SK-N-SH (cell line): ENCODE data around the gene OTOP3. TPM values are rescaled to one million over a fixed set of nuclear protein-coding genes. Genes with fewer than 3 reads are reported as not detected.

Experiments used
- CTCF ChIA-PET: fragments of 300-600, 350-600 bp; formaldehyde crosslinking; extraction: SDS; loops from one replicate; lab custom pipeline; 2021; lab: Yijun Ruan, JAX
- POLR2A ChIA-PET: fragments of 350-600 bp; sonication (Branson Sonifier 250); formaldehyde crosslinking; extraction: SDS; loops from one replicate; lab custom pipeline; 2020; ENCODE audit warnings: antibody characterized with exemption, inconsistent platforms; lab: Yijun Ruan, JAX
- DNase-seq: peaks from one replicate; pipeline ENCODE4 v3.0.0; 2012
- H2AFZ ChIP-seq: fragments of 200-600 bp; sonication (generic); 2 replicates; pipeline ENCODE4 v1.8.1; 2016; ENCODE audit warnings: antibody characterized with exemption, mild to moderate bottlenecking, low read depth
- H3F3A ChIP-seq: fragments of 200-600 bp; sonication (generic); replicated peaks from 2 replicates; pipeline ENCODE3; 2016; ENCODE audit warnings: antibody characterized with exemption, mild to moderate bottlenecking; ENCODE audit not compliant: insufficient read depth
- H3K27ac ChIP-seq, 2 experiments: fragments of 200-500 bp in 1 of 2; fragments of 200-600 bp in 1 of 2; sonication (Bioruptor generic) in 1 of 2; sonication (generic), shearing (Covaris generic) in 1 of 2; 2 replicates each; pipeline versions ENCODE4 v1.5.1 to v1.6.1; 2014 to 2016; ENCODE audit warnings: low read depth in 2 of 2, inconsistent platforms in 1 of 2, low read length in 1 of 2, mild to moderate bottlenecking in 1 of 2, mixed read lengths in 1 of 2
- H3K27me3 ChIP-seq: fragments of 200-600 bp; sonication (generic), shearing (Covaris generic); 2 replicates; pipeline ENCODE4 v1.6.1; 2016; ENCODE audit warnings: mixed run types; ENCODE audit not compliant: insufficient read depth
- H3K36me3 ChIP-seq, 2 experiments: fragments of 200-500 bp in 1 of 2; fragments of 200-600 bp in 1 of 2; sonication (Bioruptor generic) in 1 of 2; sonication (generic) in 1 of 2; replicated peaks in 1 of 2; 2 replicates each; pipeline versions ENCODE3 to v1.5.1; 2014 to 2016; ENCODE audit warnings: low read length in 1 of 2, mild to moderate bottlenecking in 1 of 2; ENCODE audit not compliant: insufficient read depth in 2 of 2, control insufficient read depth in 1 of 2
- H3K4me1 ChIP-seq, 2 experiments: fragments of 200-500 bp in 1 of 2; fragments of 200-600 bp in 1 of 2; sonication (Bioruptor generic) in 1 of 2; sonication (generic), shearing (Covaris generic) in 1 of 2; 2 replicates each; pipeline versions ENCODE4 v1.5.1 to v1.6.1; 2014 to 2016; ENCODE audit warnings: low read depth in 1 of 2, low read length in 1 of 2, mixed run types in 1 of 2; ENCODE audit not compliant: insufficient read depth in 2 of 2, control insufficient read depth in 1 of 2
- H3K4me2 ChIP-seq: fragments of 200-600 bp; sonication (generic), shearing (Covaris generic); 2 replicates; pipeline ENCODE4 v1.6.1; 2017; ENCODE audit warnings: mixed run types
- H3K4me3 ChIP-seq, 2 experiments: fragments of 200-500 bp in 1 of 2; fragments of 200-600 bp in 1 of 2; sonication (Bioruptor generic) in 1 of 2; sonication (generic), shearing (Covaris generic) in 1 of 2; 2 replicates each; pipeline versions ENCODE4 v1.5.1 to v1.8.1; 2014 to 2016; ENCODE audit warnings: low read depth in 2 of 2, inconsistent platforms in 1 of 2, low read length in 1 of 2, mild to moderate bottlenecking in 1 of 2, mixed read lengths in 1 of 2, moderate library complexity in 1 of 2
- H3K79me2 ChIP-seq: fragments of 200-600 bp; sonication (generic); 2 replicates; pipeline ENCODE4 v1.8.1; 2017; ENCODE audit warnings: mild to moderate bottlenecking; ENCODE audit not compliant: insufficient read depth
- H3K9ac ChIP-seq: fragments of 200-600 bp; sonication (generic); 2 replicates; pipeline ENCODE4 v1.6.1; 2017; ENCODE audit warnings: mixed run types
- H3K9me2 ChIP-seq: fragments of 200-600 bp; sonication (generic); 2 replicates; pipeline ENCODE4 v1.6.1; 2017; ENCODE audit warnings: mixed run types
- H3K9me3 ChIP-seq: fragments of 200-600 bp; sonication (generic); 2 replicates; pipeline ENCODE4 v1.6.1; 2017; ENCODE audit warnings: mixed run types, mild to moderate bottlenecking, moderate library complexity
- H4K20me1 ChIP-seq: fragments of 200-600 bp; sonication (generic); 2 replicates; pipeline ENCODE4 v1.6.1; 2017; ENCODE audit warnings: mild to moderate bottlenecking, mixed run types; ENCODE audit not compliant: insufficient read depth
- CHD2 ChIP-seq: fragments of 150-350 bp; IDR thresholded peaks from 2 replicates; pipeline ENCODE4 v1.6.1; 2018; ENCODE audit warnings: low read length; ENCODE audit not compliant: partially characterized antibody
- EZH2phosphoT487 ChIP-seq: fragments of 200-600 bp; sonication (generic); IDR thresholded peaks from 2 replicates; pipeline ENCODE4 v1.6.1; 2017; ENCODE audit warnings: low read depth, mixed run types, mild to moderate bottlenecking, antibody characterized with exemption, moderate library complexity, borderline replicate concordance
- FOXJ3 ChIP-seq: sonication (generic); formaldehyde crosslinking; IDR thresholded peaks from 2 replicates; pipeline ENCODE4 v1.5.1; 2020; ENCODE audit warnings: mild to moderate bottlenecking, missing genetic modification reagents
- GABPA ChIP-seq: IDR thresholded peaks from 2 replicates; pipeline ENCODE4 v1.4.0; 2012; ENCODE audit warnings: low read depth, mild to moderate bottlenecking
- GATA2 ChIP-seq: sonication (generic); formaldehyde crosslinking; IDR thresholded peaks from 2 replicates; pipeline ENCODE4 v1.5.0; 2020; ENCODE audit warnings: mild to moderate bottlenecking, missing genetic modification reagents
- MEF2A ChIP-seq: IDR thresholded peaks from 2 replicates; pipeline ENCODE4 v1.4.0; 2012; ENCODE audit warnings: low read depth, borderline replicate concordance
- MXI1 ChIP-seq: IDR thresholded peaks from 2 replicates; pipeline ENCODE4 v1.6.1; 2012; ENCODE audit warnings: mild to moderate bottlenecking, low read depth, low read length, improper control_type of control experiment
- NFIC ChIP-seq: IDR thresholded peaks from 2 replicates; pipeline ENCODE4 v1.4.0; 2012; ENCODE audit warnings: borderline replicate concordance
- NRF1 ChIP-seq: IDR thresholded peaks from 2 replicates; pipeline ENCODE4 v1.6.1; 2012; ENCODE audit warnings: low read depth, mild to moderate bottlenecking, low read length
- PBX3 ChIP-seq: IDR thresholded peaks from 2 replicates; pipeline ENCODE4; 2012
- RCOR1 ChIP-seq: fragments of 150-350 bp; IDR thresholded peaks from 2 replicates; pipeline ENCODE4 v1.6.1; 2017; ENCODE audit warnings: antibody characterized with exemption, low read length
- SMC3 ChIP-seq: IDR thresholded peaks from 2 replicates; pipeline ENCODE4 v1.6.1; 2012; ENCODE audit warnings: low read depth, low read length, improper control_type of control experiment
- TAF1 ChIP-seq: IDR thresholded peaks from 2 replicates; pipeline ENCODE4 v1.6.1; 2012; ENCODE audit warnings: low read depth, mild to moderate bottlenecking, low read length, moderate library complexity, borderline replicate concordance
- TCF12 ChIP-seq: IDR thresholded peaks from 2 replicates; pipeline ENCODE4 v1.4.0; 2012
- TEAD4 ChIP-seq: IDR thresholded peaks from 2 replicates; pipeline ENCODE4 v1.4.0; 2012; ENCODE audit warnings: mild to moderate bottlenecking, borderline replicate concordance; ENCODE audit not compliant: insufficient read depth
- ZBTB33 ChIP-seq: IDR thresholded peaks from 2 replicates; pipeline ENCODE4 v1.4.0; 2012; ENCODE audit warnings: low read depth, borderline replicate concordance
- WGBS: methylation state at CpG from one replicate; pipeline ENCODE4 v1.1.6; 2017; ENCODE audit warnings: low lambda C conversion rate; 5-methylcytosine and 5-hydroxymethylcytosine counted together
- polyA plus RNA-seq, 3 experiments: library from polyadenylated mRNA; depleted of rRNA; stranded (reverse); fragments of >200 nt; gene quantifications; 2 replicates each; pipeline ENCODE4 v1.2.3, GENCODE V29; 2012
- TF ChIP-seq, protein P1 (sequence below): IDR thresholded peaks from 2 replicates; pipeline ENCODE4 v1.4.0; 2012; ENCODE audit warnings: low read depth, borderline replicate concordance

Gene OTOP3
- polyA plus RNA-seq, 1 of the 3 experiments (the other 2 are of a cell fraction): not detected

DNA sequence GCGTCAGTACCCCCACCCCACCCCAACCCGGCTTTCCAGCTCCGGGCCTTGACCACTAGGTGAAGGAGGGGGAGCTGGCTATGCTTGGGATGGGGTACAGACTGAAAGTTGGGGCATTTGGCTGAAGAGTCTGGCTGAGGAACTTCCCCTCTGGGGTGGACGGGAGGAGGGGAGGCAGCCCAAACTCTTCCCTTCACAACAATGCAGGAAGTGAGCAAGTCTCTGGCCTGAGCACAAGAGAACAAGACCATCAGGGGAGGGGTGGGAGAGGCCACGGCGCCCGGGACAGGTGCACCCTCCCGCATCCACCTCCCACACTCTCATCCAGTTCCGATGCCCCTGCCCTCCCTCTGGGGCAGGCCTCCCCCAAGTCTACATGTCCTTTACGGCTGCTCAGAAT, 18.3 kb upstream of the OTOP3 start:
- CTCF ChIA-PET: interaction anchor here (1.6 kb wide), 1 partner anchor 40 kb away, joined by 6 read pairs; no protein-coding TSS in a partner anchor
- POLR2A ChIA-PET: no interaction called here
- no peaks in the 10 kb centered on the region for H3K79me2 ChIP-seq

DNA sequence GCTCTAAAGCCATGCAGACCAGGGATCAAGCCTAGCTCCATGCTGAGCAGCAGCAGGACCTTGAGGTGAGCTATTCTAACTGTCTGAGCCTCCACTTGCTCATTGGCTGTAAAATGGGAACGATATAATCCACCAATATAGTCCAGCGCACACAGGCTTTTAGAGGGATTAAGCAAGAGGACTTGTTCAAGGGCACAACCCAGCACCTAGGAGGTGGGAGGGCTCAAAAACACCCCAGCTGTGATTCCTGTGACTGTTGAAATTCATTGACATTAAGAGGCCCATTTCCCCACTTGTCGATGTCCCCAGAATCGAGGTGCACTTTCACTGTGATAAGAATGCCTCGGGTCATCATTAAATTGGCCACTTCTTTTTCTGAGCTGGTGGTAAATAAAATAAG, 16.8 kb upstream of the OTOP3 start:
- ChIA-PET POLR2A (interaction anchor here (0.7 kb wide), 1 partner anchor 69 kb away, joined by 3 read pairs; the partner anchor contains the start of gene CDR2L), CTCF (interaction anchor here (1.0 to 12.1 kb wide), 4 partner anchors 16 to 141 kb away, joined by 3 to 286 read pairs (median 5); no protein-coding TSS in a partner anchor)
- Histone ChIP-seq H3K4me1 (peaks cover 0 to 10% of the 10 kb centered on the region in 2 experiments; a peak in 1 of 4 replicates), H4K20me1 (no peaks in the 10 kb centered on the region), H3K27ac (no peak overlapping the region), H3F3A (no peaks in the 10 kb centered on the region), H3K36me3 (no peaks in the 10 kb centered on the region), H3K9ac (no peak overlapping the region), H3K9me2 (no peaks in the 10 kb centered on the region), H3K4me3 (no peak overlapping the region), H3K79me2 (no peaks in the 10 kb centered on the region), H3K27me3 (peaks cover 24% of the 10 kb centered on the region), H3K4me2 (no peak overlapping the region), H2AFZ (no peak overlapping the region)
- DNase-seq: no peak
- WGBS: 73% methylated on average over 5 of the region's 5 CpGs
- TF ChIP-seq ZBTB33 (no peak), TCF12 (no peak), RCOR1 (no peak), NRF1 (no peak), MXI1 (no peak), GABPA (no peak), FOXJ3 (CRISPR knock-in tag) (no peak), TEAD4 (no peak), NFIC (no peak), EZH2phosphoT487 (no peak), TAF1 (no peak), MEF2A (no peak), SMC3 (no peak), CHD2 (no peak), PBX3 (no peak)
- TF ChIP-seq, protein P1, sequence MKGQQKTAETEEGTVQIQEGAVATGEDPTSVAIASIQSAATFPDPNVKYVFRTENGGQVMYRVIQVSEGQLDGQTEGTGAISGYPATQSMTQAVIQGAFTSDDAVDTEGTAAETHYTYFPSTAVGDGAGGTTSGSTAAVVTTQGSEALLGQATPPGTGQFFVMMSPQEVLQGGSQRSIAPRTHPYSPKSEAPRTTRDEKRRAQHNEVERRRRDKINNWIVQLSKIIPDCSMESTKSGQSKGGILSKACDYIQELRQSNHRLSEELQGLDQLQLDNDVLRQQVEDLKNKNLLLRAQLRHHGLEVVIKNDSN: no peak
- TF ChIP-seq, all 33 proteins: peak for 0
- H3K9me3 ChIP-seq: no peaks in the 10 kb centered on the region

More for the DNA sequence above, 18.3 kb upstream of the OTOP3 start:
- no peaks in the 10 kb centered on the region for H3K4me1 ChIP-seq
- DNase-seq: no peak
- H3K27ac ChIP-seq: no peak overlapping the region
- H3K9me2 ChIP-seq: no peaks in the 10 kb centered on the region
- WGBS: 68% methylated on average over 10 of the region's 10 CpGs
- peaks cover 9% of the 10 kb centered on the region; the same call in 1 of the 2 replicates for H3K27me3 ChIP-seq
- H3K36me3 ChIP-seq: no peaks in the 10 kb centered on the region
- no peak overlapping the region for H2AFZ ChIP-seq
- H3K9ac ChIP-seq: no peak overlapping the region
- no peak for TF ChIP-seq TAF1
- no peak for TF ChIP-seq MXI1
- TF ChIP-seq SMC3: no peak
- TF ChIP-seq TCF12: no peak
- no peak for TF ChIP-seq TEAD4
- TF ChIP-seq GATA2: no peak
- no peak for TF ChIP-seq GABPA
- no peaks in the 10 kb centered on the region for H3K9me3 ChIP-seq
- H3K4me2 ChIP-seq: no peak overlapping the region
- no peak overlapping the region for H3K4me3 ChIP-seq
- H4K20me1 ChIP-seq: no peaks in the 10 kb centered on the region
- no peaks in the 10 kb centered on the region for H3F3A ChIP-seq
